Spinal cord (tissue), 10 donors: ENCODE measurements around the gene TLX2. TPM values are rescaled to one million over a fixed set of nuclear protein-coding genes. Genes with fewer than 3 reads are reported as not detected.

Experiments
- DNase-seq, 6 donors: peaks; one replicate each; pipeline versions ENCODE4 v3.0.0 to v3.0.0-alpha.2; 2013 to 2015; ENCODE audit warnings: low spot score in 6 of 6, low read depth in 4 of 6
- H3K27ac ChIP-seq: one replicate; pipeline ENCODE4 v1.5.1; 2013; ENCODE audit warnings: low read depth, low read length, control low read depth
- H3K27me3 ChIP-seq: one replicate; pipeline ENCODE4 v1.6.1; 2013; ENCODE audit warnings: low read length; ENCODE audit not compliant: control insufficient read depth, insufficient read depth
- H3K36me3 ChIP-seq: one replicate; pipeline ENCODE4 v1.6.1; 2013; ENCODE audit warnings: low read length; ENCODE audit not compliant: control insufficient read depth, insufficient read depth
- H3K4me1 ChIP-seq: one replicate; pipeline ENCODE4 v1.6.1; 2013; ENCODE audit warnings: low read length; ENCODE audit not compliant: control insufficient read depth, insufficient read depth
- H3K4me3 ChIP-seq: one replicate; pipeline ENCODE4 v1.5.1; 2013; ENCODE audit warnings: low read depth, low read length, control low read depth
- H3K9me3 ChIP-seq: one replicate; pipeline ENCODE4 v1.6.1; 2013; ENCODE audit warnings: low read length; ENCODE audit not compliant: control insufficient read depth, insufficient read depth
- WGBS: methylation state at CpG from one replicate; pipeline ENCODE4 v1.1.5; 2013; ENCODE audit warnings: missing lambda C conversion rate; ENCODE audit not compliant: insufficient coverage; 5-methylcytosine and 5-hydroxymethylcytosine counted together
- polyA plus RNA-seq, 2 donors: library from polyadenylated mRNA; unstranded; fragments of 120-200 nt; gene quantifications; one replicate each; pipeline ENCODE4 v1.2.1, GENCODE V29; 2013; ENCODE audit not compliant: insufficient read length in 2 of 2
- total RNA-seq, 2 donors: library from RNA; depleted of rRNA in 1 of 2; stranded (reverse); fragments of 120-200 nt in 1 of 2; fragments of >200 nt in 1 of 2; gene quantifications; one replicate each; pipeline versions ENCODE4 v1.2.3 to v1.2.4, GENCODE V29; 2013 to 2014
- donor health status: healthy.

Gene TLX2
- total and polyA plus RNA-seq, 4 donors, result 0.11 to 0.69 (median 0.27) TPM; not detected in 1

DNA sequence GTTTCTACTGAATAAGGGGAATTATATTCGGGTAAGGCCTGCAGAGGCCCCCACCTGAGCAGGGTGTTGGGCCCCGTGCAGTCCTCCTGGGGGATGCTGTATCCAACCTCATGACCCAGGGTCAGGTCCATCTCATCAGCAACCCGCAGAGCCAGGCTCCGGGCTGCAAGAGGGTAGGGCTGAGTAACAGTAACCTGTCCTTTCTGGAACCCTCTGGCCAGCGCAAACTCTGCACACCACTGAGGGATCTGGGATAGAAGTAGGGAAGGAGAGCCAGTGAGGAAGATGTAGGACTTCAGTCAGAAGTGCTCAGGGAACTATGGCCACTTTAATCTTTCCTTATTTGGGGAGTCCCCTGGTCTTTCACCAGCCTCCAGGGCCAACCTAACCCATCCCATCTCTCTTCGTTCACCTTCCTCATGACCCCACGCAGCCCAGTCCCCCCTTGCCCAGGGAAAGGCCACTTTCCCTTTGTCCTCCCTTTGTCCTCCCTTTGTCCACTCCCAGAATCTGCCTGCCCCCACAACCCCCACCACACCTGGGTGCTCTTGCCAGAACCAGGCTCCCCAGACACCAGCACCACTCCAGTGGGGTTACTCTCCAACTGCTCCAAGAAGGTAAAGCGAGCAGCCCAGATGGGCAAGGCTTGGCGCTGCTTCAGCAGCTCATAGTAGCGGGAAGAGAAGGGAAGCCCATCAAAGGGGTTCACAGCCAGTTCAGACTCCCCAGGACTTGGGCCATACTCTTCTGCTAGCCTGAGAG is 10.9 kb downstream of the TLX2 start:
- peaks cover 13% of the 10 kb centered on the region for H3K4me1 ChIP-seq
- no peak for DNase-seq
- H3K9me3 ChIP-seq, result no peaks in the 10 kb centered on the region
- no peak overlapping the region for H3K4me3 ChIP-seq
- H3K27ac ChIP-seq, result no peak overlapping the region
- peaks cover 31% of the 10 kb centered on the region for H3K36me3 ChIP-seq
- WGBS, result 93% methylated on average over 10 of the region's 10 CpGs
- peaks cover 7% of the 10 kb centered on the region for H3K27me3 ChIP-seq

DNA sequence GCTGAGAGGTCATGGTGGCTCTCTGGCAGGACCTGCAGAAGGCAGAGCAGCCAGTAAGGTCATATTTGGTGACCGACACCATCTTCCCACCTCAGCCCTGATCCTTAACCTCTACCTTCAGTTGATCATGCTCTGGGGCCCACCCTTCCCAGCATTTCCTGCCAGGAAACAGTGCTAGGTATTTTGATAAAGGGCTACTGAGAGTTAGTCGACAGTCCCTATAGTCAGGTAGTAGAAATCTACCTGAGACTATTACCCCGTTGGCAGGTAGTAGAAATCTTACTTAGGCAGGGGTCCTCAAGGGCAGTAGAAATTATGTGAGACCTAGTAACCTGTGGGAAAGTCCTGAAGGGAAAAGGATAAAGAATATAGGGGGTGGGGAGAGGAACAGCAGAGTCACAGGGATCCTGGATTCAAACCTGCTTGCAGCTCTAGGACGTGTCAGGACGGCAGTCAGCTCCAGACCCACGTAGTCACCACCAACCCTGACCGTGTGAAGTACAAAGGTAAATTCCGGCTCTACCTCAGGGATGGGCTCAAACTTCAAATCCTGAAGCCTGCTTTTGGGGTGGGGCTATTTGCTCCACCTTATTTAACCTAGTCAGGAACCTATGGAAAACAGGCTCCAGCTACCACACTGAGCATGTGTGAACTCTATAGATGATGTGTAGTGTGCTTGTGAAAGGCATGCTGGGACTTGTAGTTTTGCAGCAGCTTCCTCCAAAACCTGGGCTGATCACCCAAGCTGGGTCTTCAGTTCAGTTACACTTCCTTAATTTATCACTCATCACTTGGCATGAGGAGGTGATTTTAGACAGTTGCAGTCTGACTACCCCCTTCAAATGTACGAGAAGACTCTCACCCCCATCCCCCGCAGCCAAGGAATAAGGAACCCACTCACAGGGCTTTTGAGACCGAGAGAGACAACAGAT is 11.7 kb downstream of the TLX2 start, which contains the start of gene DQX1:
Gene DQX1 (minus strand): TSS at position 515 of the 932 bp plus-strand sequence. CDS start 502 bp downstream, at position 13.
- peaks cover 31% of the 10 kb centered on the region for H3K36me3 ChIP-seq
- peaks cover 19% of the 10 kb centered on the region for H3K4me1 ChIP-seq
- DNase-seq, result peak in 1 of 6 donors; percentile 81
- no peak within 1 kb of the TSS for H3K4me3 ChIP-seq
- no peaks in the 10 kb centered on the region for H3K9me3 ChIP-seq
- no peak within 1 kb of the TSS for H3K27ac ChIP-seq
- no peaks in the 10 kb centered on the region for H3K27me3 ChIP-seq
- 100% methylated on average over 2 of the region's 11 CpGs for WGBS

DNA sequence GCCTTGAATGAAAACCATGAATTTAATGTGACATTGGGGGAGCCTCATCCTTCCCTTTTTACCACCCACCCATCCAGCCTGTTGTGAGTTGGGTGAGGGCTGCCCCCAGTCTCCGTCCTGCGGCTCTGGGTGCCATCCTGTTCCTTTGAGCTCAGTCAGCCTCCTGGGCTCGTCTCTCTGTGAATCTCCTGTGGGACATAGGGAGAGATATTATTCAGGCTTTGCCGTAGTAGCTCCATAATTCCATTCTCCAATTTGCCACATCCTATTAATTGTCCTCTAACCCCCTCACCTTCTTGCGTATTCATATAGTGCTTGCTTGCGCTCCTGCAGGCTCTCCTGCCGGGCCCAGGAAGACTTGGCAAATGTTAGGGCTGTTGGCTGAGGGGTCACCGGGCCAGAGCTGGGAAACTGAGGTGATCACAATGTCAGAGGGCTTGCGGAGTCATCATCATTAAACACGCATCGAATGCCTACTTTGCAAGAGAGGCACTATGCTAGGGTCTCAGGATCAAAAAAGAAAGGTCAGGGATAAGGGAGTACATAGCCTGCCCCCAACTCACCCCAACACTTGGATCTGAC is 12.5 kb downstream of the TLX2 start:
- H3K27ac ChIP-seq, result no peak overlapping the region
- H3K4me3 ChIP-seq, result no peak overlapping the region
- peaks cover 27% of the 10 kb centered on the region for H3K4me1 ChIP-seq
- no peaks in the 10 kb centered on the region for H3K9me3 ChIP-seq
- peaks cover 36% of the 10 kb centered on the region for H3K36me3 ChIP-seq
- H3K27me3 ChIP-seq, result no peaks in the 10 kb centered on the region
- no peak for DNase-seq
- WGBS, result 96% methylated on average over 4 of the region's 11 CpGs

DNA sequence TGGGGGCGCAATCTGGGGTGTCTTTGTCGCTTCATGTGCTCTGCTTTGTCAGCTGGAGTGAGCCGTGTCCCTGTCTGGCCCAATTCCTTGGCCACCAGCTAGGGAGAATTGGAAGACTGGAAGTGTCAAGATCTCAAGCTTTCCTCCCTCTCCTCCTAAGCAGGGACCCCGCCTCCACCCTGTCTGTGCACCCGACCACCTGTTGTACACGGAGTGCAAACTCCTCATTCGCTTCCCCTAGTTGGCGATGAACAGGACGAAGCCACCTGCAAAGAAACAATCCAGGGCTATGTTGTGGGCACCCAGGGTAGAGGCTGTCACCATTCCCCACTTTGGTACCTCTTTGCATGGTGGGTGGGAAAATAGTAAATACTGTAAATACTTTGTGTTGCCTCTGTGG is 13.5 kb downstream of the TLX2 start:
- DNase-seq, result no peak
- Histone ChIP-seq H3K36me3 (peaks cover 42% of the 10 kb centered on the region), H3K27me3 (no peaks in the 10 kb centered on the region), H3K4me3 (no peak overlapping the region), H3K9me3 (no peaks in the 10 kb centered on the region), H3K4me1 (peaks cover 28% of the 10 kb centered on the region), H3K27ac (no peak overlapping the region)
- 97% methylated on average over 6 of the region's 9 CpGs for WGBS

DNA sequence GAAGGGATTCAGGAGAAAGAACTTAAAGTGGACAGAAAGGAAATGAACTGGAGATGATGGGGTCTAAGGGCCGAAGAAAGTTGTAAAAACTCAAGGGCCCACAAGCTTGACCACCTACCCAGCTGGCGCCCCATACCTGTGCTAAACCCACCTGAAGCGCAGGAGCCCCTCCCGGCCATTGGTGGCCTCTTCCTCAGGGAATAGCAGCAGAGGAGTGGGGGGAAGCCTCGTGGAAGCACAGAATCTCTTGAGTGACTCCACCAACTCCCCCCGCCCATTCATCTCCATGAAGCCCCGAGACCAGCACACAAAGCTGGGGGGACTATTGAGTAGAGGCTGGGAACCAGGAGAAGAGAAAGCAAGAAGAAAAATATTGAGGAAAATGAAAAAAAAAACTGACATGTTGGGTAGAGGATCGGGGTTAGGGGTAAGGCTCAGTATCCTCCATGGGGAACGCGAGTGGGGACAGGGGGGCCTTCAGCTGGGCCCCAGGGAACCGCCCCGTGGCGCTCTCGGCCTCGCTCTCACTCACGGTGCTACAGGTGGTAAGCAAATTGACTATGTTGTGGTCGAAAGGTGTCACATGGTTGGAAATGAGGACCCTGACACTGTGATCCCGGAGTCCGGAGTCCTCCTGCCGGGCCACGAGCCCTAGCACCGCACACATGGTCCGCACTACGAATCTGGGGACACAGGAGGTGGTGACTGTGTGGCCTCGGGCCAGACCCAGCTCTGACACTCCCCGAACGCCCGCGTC is 14.5 kb downstream of the TLX2 start:
- Histone ChIP-seq H3K27me3 (no peaks in the 10 kb centered on the region), H3K4me1 (peaks cover 28% of the 10 kb centered on the region), H3K9me3 (no peaks in the 10 kb centered on the region), H3K27ac (peak overlapping the region; percentile 86), H3K36me3 (peaks cover 51% of the 10 kb centered on the region), H3K4me3 (peak overlapping the region; percentile 91)
- WGBS, result under 1% methylated on average over 22 of the region's 29 CpGs
- DNase-seq, result peak in 1 of 6 donors; percentile 25

DNA sequence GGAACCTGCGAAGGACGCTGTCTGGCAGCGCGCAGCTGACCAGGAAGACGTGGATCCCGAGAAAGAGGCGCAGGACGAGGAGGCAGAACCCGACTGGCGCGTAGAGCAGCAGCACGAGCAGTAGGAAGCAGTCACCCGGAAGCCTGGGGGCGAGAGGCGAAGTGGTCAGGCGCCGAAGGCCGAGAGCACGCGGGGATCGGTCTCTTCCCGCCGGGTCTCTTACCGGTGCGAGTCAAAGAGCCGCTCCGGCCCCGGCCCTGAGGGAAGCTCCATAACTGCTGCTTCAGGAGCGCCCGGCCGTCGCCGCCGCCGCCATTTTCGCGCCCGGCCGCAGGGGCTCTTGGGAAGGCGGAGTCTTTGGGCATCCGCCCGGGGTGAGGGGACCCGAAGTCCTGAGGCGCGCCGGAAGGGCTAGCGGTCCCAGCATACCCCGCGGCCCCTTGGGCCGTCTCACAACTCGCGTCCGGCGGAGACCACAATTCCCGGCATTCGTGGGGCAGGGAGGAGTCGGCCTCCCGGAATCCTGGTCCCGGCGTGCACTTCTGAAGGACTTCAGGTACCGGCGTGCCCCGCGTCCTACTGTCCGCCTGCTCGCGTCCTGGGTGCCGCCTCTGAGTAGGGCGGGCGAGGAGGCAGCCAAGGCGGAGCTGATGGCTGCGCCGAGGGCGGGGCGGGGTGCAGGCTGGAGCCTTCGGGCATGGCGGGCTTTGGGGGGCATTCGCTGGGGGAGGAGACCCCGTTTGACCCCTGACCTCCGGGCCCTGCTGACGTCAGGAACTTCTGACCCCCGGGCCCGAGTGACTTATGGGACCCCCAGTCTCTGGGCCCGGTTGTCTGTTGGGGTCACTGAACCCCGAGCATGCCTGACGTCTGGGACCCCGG is 15.3 kb downstream of the TLX2 start, which contains the start of the genes AUP1 and HTRA2:
Gene AUP1 (minus strand): TSS at position 350 of the 882 bp plus-strand sequence. CDS start 77 bp downstream, at position 273.
Gene HTRA2 (plus strand): TSS at position 577 of the 882 bp plus-strand sequence. CDS start 74 bp downstream, at position 651.
- H3K36me3 ChIP-seq, result peaks cover 59% of the 10 kb centered on the region

DNA sequence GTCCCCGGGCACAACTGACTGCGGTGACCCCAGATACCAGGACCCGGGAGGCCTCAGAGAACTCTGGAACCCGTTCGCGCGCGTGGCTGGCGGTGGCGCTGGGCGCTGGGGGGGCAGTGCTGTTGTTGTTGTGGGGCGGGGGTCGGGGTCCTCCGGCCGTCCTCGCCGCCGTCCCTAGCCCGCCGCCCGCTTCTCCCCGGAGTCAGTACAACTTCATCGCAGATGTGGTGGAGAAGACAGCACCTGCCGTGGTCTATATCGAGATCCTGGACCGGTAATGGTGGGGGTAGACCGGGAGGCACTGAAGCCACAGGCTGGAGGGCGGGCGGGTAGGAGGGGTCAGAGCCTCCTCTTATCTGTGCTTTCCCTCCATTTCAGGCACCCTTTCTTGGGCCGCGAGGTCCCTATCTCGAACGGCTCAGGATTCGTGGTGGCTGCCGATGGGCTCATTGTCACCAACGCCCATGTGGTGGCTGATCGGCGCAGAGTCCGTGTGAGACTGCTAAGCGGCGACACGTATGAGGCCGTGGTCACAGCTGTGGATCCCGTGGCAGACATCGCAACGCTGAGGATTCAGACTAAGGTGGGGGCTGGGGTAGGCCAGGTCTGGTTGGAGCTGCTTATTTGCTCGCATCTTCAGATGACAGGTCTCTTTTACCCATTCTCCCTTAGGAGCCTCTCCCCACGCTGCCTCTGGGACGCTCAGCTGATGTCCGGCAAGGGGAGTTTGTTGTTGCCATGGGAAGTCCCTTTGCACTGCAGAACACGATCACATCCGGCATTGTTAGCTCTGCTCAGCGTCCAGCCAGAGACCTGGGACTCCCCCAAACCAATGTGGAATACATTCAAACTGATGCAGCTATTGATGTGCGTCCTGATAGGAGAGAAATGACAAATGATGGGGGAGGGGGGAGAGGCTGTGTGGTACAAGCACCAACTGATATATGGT is 16.3 kb downstream of the TLX2 start:
- peak overlapping the region; percentile 76 for H3K27ac ChIP-seq
- H3K9me3 ChIP-seq, result no peaks in the 10 kb centered on the region
- H3K27me3 ChIP-seq, result no peaks in the 10 kb centered on the region
- peak overlapping the region; percentile 91 for H3K4me3 ChIP-seq
- H3K36me3 ChIP-seq, result peaks cover 64% of the 10 kb centered on the region
- peak in 2 of 6 donors; percentile 65 to 70 for DNase-seq
- WGBS, result 0% methylated on average over 42 of the region's 54 CpGs
- H3K4me1 ChIP-seq, result peaks cover 28% of the 10 kb centered on the region

More for the DNA sequence above, 15.3 kb downstream of the TLX2 start, which contains the start of the genes AUP1 and HTRA2:
- no peaks in the 10 kb centered on the region for H3K27me3 ChIP-seq
- WGBS, result 0% methylated on average over 85 of the region's 87 CpGs
- peak within 1 kb of the TSS; percentile 91 for H3K4me3 ChIP-seq
- peak; percentile 91 to 99 (median 98) for DNase-seq
- no peaks in the 10 kb centered on the region for H3K9me3 ChIP-seq
- H3K27ac ChIP-seq, result peak within 1 kb of the TSS; percentile 86
- H3K4me1 ChIP-seq, result peaks cover 28% of the 10 kb centered on the region
